ENCODE results near the gene STK38L.

GRCh38 chr12:27340971-27341370 lies 96.9 kb downstream of the STK38L start:
- TF ChIP-seq CTCF (IDR thresholded peaks at IDR 0.05; ENCODE audit: borderline replicate concordance, extremely low read depth, low read length, poor library complexity, severe bottlenecking) (no peak), EZH2 (IDR thresholded peaks at IDR 0.05; ENCODE audit: borderline replicate concordance, low read depth, low read length, severe bottlenecking) (no peak)
